ENCODE data around the gene PAAF1. TPM values are rescaled to one million over a fixed set of nuclear protein-coding genes. Genes with fewer than 3 reads are reported as not detected.

Gene PAAF1
- total RNA-seq, 1 donor from 2014 or later: 22.0 TPM

- peak; percentile 31 for DNase-seq (ENCODE audit: low read depth)
These were observed 96.0 kb downstream of the PAAF1 start for GRCh38 chr11:73972620-73973449.

GRCh38 chr11:73974604-73975478, 98.0 kb downstream of the PAAF1 start:
- no peak for DNase-seq (ENCODE audit: low read depth)

- DNase-seq (ENCODE audit: low read depth): no peak
These were observed 98.6 kb downstream of the PAAF1 start for GRCh38 chr11:73975479-73975757.

GRCh38 chr11:73976451-73977151, 99.8 kb downstream of the PAAF1 start:
- no peak for DNase-seq (ENCODE audit: low read depth)

- DNase-seq (ENCODE audit: low read depth): no peak
These were observed 101.2 kb downstream of the PAAF1 start for GRCh38 chr11:73977856-73978519.

- DNase-seq (ENCODE audit: low read depth): no peak
These were observed 101.8 kb downstream of the PAAF1 start for GRCh38 chr11:73978576-73979086.

GRCh38 chr11:73980001-73980961, 103.5 kb downstream of the PAAF1 start:
- peak; percentile 61 for DNase-seq (ENCODE audit: low read depth)

Other genes starting within 250 kb of the PAAF1 start
- gene PLEKHB1, start 230.4 kb upstream of the PAAF1 start, total RNA-seq: 3.5 and 4.2 TPM in 2 replicates
- 212 and 254 TPM in 2 replicates for gene RAB6A, start 115.9 kb upstream of the PAAF1 start, total RNA-seq
- gene MRPL48, start 89.1 kb upstream of the PAAF1 start, total RNA-seq: 17.7 and 22.1 TPM in 2 replicates
- gene COA4, start 153 bp upstream of the PAAF1 start, total RNA-seq: 60.8 and 64.0 TPM in 2 replicates
- 0.35 and 1.4 TPM in 2 replicates for gene DNAJB13, start 74.0 kb downstream of the PAAF1 start, total RNA-seq
- 13.7 and 48.6 TPM in 2 replicates for gene UCP2, start 105.8 kb downstream of the PAAF1 start, total RNA-seq
- gene UCP3, start 132.1 kb downstream of the PAAF1 start, total RNA-seq: 0.17 and 1.1 TPM in 2 replicates

All from renal cortical epithelial cell (primary cell).